ENCODE measurements around the gene MORF4L2. TPM values are rescaled to one million over a fixed set of nuclear protein-coding genes. Genes with fewer than 3 reads are reported as not detected.

The MORF4L2 gene
- total and polyA plus RNA-seq, 2 donors (not counting 3 experiments of a cell fraction or from before 2014, with no cell fraction given) = 331 to 414 TPM

GRCh38 chrX:103629318-103630170 lies 57.0 kb downstream of the MORF4L2 start:
- dilution Hi-C loops (cut with MboI; ENCODE audit: extremely low pct_ligation_motif_present, low sequenced_read_pairs) = no loop called here
- ChIA-PET POLR2A (interaction anchor here (0.7 kb wide), 2 partner anchors 52 to 56 kb away, joined by 3 to 4 read pairs; no protein-coding TSS in a partner anchor), CTCF (interaction anchor here (0.6 to 2.1 kb wide), 25 partner anchors 8 to 140 kb away, joined by 3 to 19 read pairs (median 4); partner anchors contain the start of gene TCEAL3)
- H3K79me2 ChIP-seq (ENCODE audit: control insufficient read depth, insufficient read depth, low read length) = peaks cover 4% of the 10 kb centered on the region
- H3K4me1 ChIP-seq (ENCODE audit: control insufficient read depth, extremely low read depth, insufficient read depth, low read length) = peaks cover 23% of the 10 kb centered on the region
- H2AFZ ChIP-seq (ENCODE audit: low read depth, low read length) = peak overlapping the region; percentile 91
- no peak for TF ChIP-seq MYC (IDR thresholded peaks at IDR 0.05; ENCODE audit: low read depth, low read length)
- TF ChIP-seq POLR2A (IDR thresholded peaks at IDR 0.05; ENCODE audit: low read depth, low read length) = peak; percentile 82
- TF ChIP-seq CTCF (IDR thresholded peaks at IDR 0.05; ENCODE audit: extremely low read depth in 1 of 2, insufficient read depth in 1 of 2, low read depth in 1 of 2, low read length in 2 of 2) = peak; percentile 44 to 64
- peak overlapping the region; percentile 32 to 88 (median 80) for H3K4me3 ChIP-seq (replicated peaks in 1 of 3; ENCODE audit: insufficient read depth in 1 of 3, low read depth in 1 of 3, low read length in 3 of 3)
- no peaks in the 10 kb centered on the region for H3K9me1 ChIP-seq (replicated peaks; ENCODE audit: control insufficient read depth, extremely low read depth, insufficient read depth, low read length)
- H4K20me1 ChIP-seq (replicated peaks; ENCODE audit: control insufficient read depth, extremely low read depth, insufficient read depth, low read length) = no peaks in the 10 kb centered on the region
- peak overlapping the region; percentile 79 for H3K9ac ChIP-seq (replicated peaks; ENCODE audit: extremely low read depth, insufficient read depth, low read length)
- intact Hi-C loops (cut with micrococcal nuclease) = loop anchor here (1.0 to 2.0 kb wide), 4 partner anchors 23 to 96 kb away; partner anchors contain the start of genes TCEAL3 and TCEAL4
- BruUV-seq (replicated peaks) = TSS peak; percentile 42
- H3K9me3 ChIP-seq (replicated peaks; ENCODE audit: control insufficient read depth, insufficient read depth, low read length) = no peaks in the 10 kb centered on the region
- H3K27me3 ChIP-seq (ENCODE audit: control insufficient read depth in 2 of 2, insufficient read depth in 2 of 2, low read length in 2 of 2) = no peaks in the 10 kb centered on the region
- H3K4me2 ChIP-seq (ENCODE audit: insufficient read depth, low read length) = peak overlapping the region; percentile 60
- peak; percentile 78 for DNase-seq (ENCODE audit: low read depth, low spot score)
- H3K27ac ChIP-seq (ENCODE audit: insufficient read depth, low read depth, low read length) = peak overlapping the region; percentile 78
- FAIRE-seq = peak; percentile 81
- no peaks in the 10 kb centered on the region for H3K36me3 ChIP-seq (ENCODE audit: control insufficient read depth in 2 of 2, extremely low read depth in 1 of 2, insufficient read depth in 2 of 2, low read length in 2 of 2)

Data from endothelial cell of umbilical vein (primary cell).